Anterior cingulate cortex (tissue), 58 donors: Measurements from ENCODE around the gene SOS1.

Experiments
- DNase-seq, 58 donors: peaks; one replicate each; lab custom pipeline; 2025; lab: John Stamatoyannopoulos, UW

The SOS1 gene

DNA sequence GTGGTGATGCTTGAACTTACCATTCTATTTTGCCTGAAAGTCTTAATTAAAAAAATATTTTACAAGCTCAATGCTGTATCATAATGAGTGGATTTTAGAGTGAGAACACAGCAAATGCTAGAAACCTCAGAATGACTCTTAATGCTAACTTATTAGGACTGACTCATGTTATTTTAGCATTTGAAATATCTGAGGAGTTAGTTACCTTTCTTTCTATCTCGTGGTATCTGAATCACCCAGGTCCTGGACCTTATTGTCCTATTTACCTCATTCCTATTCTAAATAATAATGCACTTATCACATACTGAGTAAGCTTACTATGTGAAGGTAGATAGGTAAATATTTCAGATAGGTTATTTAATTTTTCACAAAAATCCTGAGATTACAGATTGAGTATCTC is 70.7 kb downstream of the SOS1 start:
- no peak for DNase-seq

DNA sequence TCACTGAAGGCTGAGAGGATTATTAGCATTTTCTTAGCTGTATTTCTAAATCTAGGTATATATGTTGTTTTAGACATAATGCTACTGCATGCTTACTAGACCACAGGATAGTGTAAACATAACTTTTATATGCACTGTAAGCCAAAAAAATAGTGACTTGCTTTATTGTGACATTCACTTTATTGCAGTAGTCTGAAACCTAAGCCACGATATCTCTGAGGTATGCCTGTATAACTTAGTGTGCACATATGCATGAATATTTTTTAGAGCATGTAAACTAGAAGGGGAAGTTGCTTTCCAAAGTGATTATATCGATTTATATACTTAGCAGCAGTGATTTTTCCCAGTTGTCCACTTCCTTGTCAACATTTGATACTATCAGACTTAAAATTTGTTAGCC is 81.8 kb downstream of the SOS1 start:
- DNase-seq, result no peak

DNA sequence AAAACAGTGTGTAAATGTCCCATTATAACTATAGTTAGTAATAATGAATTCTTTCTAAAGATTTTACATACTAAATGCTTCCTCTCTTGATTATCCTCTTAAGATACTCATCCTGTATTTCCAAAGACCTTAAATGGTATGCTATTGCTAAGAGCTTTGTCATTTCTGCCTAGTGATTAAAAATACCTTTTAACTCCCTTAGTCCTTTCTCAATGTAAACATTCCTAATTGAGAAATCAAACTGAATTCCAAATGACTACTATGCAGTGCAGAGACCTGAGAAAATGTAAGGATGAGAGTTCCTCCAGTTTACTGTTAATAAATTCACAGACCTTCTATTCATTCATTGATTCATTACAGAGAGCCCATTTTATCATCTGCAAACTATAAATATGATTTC is 86.9 kb downstream of the SOS1 start:
- DNase-seq, result no peak

DNA sequence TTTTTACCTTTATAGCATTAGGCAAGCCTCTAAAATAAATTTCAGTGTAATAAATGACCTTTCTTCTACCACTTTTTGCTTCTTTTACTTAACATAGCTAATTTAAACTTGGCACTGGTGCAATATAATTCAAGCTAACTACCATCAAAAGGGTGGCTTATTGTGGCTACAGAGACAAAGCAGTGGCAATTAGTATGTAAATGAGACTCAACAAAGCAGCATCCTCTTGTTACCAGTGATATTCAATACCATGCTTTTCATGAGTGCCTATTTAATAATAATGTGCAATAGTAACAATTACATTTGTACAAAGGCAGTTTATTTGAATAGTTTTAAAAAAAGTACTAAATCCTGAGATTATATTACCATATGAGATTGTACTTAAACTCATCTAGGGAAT is 93.4 kb downstream of the SOS1 start:
- no peak for DNase-seq

DNA sequence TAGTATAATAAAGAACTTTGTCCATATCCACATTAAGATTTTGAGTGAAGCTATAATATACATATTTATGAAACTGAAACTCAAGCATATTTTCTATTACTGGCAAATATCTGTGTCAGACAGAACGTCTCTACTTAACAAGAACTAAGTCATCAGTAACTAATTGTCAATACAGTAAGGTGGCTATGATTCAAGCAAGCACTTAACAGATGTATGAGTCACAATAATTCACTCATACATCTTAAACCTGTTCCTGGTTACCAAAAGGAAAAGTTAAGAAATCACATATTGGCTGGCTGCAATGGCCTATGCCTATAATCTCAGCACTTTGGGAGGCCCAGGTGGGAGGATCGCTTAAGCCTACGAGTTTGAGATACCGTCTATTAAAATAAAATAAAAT is 96.0 kb downstream of the SOS1 start:
- DNase-seq, result no peak

DNA sequence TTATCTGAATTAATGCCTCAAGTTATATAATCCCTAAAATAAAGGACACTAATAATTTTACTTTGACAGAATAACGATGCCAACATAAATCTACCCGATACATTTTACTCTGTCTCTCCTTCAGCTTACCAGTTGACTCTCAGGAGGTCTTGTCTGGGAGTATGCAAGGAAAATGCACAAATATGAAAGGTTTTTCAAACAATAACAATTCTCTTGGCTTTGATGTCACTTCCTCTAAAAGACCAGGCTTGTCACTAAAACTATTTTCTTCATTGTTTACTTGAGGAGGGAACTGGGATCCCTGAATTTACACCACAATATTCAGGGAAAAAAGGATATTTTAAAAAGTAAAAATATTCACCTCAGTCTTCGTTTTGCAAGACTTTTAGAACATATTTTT is 97.2 kb downstream of the SOS1 start:
- no peak for DNase-seq

DNA sequence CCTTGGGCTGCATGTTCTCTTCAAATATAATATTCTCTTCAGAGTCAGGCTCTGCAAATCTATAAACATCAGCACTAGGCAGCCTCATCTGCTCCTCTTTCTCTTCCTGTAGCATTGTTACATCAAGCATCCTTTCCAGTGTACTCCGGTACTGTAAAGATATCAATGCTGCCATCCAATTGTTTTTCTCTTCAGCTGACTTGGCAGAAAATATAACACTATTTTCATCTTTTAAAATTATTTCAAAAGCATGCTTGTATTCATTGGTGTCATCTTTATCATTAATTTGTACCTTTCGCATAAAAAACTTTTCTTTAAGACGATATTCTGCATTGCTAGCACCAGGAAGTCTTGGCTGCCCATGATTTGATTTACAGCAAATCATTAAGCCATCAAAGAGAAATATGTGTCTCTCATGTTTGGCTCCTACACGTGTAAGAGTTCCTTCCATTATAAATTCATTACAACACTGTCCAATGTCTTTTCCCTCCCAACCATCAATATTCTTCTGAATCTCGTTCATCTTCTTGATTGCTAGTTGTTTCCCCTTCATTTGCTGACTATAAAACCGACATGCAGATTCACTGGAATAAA is 98.1 kb downstream of the SOS1 start:
- DNase-seq, result no peak

DNA sequence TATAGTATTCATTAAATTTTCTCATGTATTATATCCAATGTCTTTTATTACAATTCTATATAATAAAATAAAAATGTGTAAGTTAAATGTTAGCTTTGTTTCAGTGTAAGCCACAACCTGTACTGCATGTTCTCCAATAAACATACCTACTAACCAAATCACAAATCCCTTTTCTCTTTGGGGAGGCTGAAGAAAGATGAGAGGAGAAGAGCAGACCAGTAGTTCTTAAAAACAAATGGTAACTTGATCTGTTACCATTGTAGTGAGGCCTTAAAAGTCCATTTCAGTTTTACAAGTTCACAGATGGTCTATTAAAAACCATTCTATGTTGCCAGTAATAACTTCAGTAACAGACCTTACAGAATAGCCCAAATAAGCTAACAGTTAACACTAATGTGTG is 100.5 kb downstream of the SOS1 start:
- DNase-seq, result no peak

DNA sequence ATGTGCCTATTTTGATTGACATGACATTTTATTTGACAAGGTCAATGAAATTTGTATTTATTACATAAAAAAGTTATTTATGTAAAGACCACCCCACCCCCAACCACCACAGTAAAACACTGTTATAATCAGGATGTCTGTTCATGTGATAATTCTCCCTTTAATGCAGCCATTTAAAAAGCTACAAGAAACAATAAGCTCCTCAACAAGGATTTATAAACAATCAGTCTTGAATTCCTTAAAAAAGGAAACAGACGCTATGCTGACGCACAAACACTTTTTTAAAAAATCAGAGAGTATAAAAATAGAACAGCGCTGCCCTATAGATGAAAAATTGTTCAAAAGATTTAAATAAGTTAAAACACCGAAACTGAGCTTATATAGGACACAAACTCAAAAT is 102.2 kb downstream of the SOS1 start:
- no peak for DNase-seq

DNA sequence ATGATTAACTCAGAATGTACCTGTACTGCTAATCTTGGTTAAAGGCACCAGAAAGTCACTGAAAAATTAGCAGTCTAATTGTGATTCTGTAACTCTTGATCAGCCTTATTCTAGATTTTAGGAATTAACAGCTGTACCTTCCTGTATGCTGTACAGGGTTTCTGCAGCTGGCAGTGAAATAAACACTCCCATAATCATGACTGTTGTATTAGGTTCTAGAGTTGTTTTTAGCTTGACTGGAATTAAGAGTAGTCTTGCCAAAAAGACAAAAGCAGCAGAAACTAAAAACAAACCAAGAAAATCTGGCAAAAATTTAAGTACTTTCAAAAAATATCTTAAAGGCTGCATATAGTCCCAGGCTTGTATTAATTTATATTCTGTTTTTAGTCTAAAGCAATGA is 103.5 kb downstream of the SOS1 start:
- DNase-seq, result no peak

DNA sequence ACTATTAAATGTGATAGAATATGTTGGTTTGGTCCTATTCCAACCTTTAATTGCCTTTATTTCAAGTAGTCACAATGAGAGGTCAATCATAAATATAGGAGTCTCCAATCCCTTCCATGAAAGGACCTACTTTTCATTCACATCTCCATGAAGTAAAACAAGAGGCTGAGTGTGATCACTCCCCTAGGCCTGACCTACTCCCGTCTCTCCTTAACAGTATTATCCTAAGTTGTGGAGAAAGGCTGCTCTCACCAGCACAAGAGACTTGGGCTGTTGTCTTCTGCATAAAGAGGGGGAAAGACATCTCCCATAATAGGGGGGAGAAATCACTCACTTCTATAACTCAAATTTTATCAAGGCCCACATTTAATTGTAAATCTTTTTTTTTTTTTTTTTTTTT is 105.4 kb downstream of the SOS1 start:
- no peak for DNase-seq

DNA sequence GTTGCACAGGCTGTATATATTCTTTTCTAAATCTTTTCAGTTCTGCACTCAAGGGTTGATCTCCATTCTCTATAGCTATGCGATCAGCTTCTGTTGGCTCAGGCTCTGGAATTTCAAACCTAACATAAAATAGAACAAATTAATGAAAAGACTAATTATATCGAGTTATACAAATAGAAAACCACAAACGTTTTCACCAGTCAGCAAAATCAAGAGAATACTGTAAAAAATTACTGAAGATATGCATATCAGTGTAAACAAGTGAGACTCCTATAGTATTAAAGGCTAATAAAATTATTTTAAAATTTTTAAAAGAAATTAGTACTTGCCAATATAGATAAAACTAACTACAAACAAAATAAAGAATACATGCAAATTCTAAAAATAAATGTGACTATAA is 107.0 kb downstream of the SOS1 start:
- no peak for DNase-seq

DNA sequence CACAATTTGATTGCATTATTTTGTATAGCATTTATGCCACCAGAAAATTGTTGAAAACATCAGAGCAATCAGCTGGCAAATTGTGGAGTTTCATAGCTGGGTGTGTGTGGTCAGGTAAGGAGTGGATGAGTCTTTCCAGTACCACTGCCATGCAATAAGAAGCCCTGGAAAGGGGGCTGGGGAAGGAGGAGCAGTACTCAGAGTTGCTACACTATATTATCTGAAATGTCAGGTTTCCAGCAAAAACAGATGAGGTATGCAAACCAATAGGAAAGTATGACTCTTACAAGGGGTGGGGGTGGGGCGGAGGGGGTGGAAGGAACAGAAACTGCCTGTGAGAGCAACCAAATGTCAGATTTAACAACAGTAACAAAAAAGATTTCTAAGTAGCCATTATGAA is 112.2 kb downstream of the SOS1 start:
- no peak for DNase-seq

DNA sequence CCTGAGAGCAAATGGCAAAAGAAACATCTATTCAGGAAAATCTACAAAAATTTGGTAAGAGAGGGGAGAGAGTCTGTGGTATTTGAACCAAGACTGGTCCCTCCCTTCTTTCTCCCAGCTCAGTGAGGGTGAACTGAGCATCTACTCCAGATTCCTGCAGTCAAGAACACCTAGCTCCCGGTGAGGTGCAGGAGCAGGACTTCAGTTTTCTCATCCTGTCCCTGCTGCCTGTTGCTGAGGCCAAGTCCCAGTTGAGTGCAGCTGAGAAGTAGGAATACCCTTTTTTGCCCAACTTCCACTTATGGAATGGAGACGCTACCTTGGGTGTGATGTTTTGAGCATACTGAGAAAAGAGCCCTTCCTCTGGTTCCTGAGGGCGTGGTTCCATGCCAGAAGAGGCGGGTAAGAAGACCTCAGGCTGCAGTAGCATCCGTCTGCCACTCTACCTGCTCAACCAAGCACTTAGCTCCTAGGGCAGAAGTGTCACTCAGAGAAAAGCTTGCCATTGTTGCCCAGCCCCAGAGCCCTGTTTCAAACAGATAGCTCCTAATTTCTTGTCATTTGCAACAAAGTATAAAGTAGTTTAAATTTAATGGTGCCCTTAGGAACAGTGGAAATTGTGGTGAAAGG is 112.9 kb downstream of the SOS1 start:
- DNase-seq, result no peak

DNA sequence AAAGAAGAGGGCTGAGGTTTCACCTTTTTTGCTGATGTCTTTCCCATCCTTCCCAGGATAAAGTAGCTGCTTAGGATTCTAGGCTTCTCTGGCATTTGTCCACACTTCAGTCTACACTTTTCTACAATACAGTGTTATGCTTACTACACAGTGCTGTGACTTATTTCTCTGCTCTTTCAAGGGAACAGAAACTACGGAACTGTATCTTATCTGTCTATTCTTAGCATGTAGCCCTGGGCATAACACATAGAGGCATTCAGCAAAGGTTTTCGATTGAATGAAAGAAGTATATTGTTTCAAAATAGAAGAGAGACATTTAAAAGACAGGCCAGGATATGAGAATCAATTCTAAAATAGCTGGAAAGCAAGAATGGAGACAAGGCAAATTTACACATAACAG is 120.3 kb downstream of the SOS1 start:
- no peak for DNase-seq

DNA sequence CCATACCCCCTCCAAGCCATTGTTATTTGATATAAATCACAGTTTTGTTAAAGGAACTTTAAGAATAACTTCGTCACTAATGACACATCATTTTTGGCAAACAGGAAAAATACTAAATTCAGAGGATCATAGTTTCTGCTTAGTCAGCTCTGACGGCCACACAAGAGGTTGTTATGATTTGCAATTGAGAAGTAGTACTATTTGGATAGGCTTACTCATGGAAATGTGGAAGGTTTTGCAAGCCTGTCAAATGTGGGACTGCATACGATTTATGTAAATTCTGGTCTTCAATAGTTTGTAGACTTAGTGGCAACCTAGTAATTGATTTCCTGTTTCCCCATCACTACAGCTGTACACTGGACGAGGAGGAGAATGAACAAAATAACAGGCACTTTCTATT is 123.1 kb downstream of the SOS1 start:
- no peak for DNase-seq

DNA sequence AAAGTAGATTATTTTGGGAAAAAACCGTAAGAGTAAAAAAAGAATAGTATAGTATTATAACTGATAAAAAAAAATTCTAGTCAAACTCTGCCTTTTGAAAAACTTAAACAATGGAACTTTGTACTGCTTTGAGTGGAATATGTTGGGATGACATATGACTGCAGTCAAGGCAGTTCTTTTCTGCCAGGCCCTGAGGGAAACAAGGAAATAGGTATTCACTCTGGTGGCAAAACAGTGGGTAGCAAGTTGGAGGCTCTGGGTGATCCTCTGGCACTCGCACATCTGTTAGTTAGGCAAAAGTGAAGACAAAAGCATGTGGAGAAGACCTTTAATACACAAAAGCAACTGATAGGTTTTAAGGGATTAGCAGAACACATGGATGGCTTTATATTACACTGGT is 129.0 kb downstream of the SOS1 start:
- DNase-seq, result no peak

DNA sequence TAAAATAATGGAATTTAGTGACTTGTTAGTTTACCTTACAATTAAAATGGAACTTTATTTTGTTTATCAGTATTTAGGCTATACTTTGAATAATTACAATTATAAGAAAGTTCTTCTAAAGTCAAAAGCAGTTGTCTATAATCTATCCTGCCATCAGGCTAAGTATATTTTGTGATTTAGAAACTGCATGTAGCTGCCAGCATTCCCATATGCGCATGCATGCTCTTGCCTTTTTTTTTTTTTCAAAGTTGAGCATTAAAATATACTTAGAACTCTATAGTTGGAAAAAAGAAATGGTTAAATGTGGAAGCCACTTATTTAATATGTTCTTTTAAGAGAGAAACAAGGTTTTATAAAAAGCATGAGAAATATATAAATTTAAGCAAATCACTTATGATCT is 132.1 kb downstream of the SOS1 start:
- DNase-seq, result no peak

DNA sequence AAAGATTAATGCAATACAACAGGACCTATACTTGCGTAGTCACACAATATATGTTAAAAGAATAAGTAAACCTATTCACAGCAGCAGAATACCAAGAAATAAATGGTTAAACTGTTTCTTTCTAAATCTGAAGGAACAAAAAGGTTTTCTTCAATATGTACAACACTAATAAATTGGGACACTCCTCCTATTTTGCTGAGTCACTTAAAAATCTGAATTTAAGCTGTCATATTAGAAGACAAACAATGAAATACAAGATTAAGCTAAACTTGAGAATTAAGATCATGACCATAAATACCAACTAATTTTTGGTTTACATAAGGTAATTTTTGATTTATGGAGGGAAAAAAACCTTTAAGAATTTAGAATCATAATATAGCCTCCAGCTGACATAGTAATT is 138.4 kb downstream of the SOS1 start:
- no peak for DNase-seq

DNA sequence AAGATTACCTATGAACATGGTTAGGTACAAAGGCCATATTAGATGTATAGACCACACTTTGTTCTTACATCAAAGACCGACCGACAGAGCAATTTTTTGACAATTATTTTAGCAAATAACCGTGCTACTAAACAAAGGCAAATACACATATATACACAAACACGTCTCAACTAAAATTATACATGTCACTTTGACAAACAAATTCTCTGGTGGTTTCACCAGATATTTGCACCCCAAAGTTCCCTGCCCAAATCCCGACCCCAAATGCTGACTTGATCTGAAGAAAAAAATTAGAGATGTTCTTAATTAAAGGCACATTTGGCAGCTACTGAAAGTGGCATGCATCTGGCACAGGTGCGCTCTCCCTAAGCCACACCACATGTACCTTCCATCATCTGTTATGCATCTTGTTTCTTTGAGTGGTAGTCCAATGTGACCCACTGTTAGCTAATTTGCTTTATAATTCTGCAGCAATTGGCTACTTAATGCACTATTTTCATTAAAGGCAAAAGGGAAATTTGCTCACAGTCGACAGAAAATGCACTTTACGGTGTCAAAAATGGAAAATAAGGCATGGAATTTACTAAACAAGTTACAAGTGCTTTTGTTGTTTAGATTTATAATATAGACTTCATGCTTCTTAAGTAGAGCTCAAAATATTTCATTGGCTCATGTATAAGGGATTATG is 139.0 kb downstream of the SOS1 start:
- no peak for DNase-seq

DNA sequence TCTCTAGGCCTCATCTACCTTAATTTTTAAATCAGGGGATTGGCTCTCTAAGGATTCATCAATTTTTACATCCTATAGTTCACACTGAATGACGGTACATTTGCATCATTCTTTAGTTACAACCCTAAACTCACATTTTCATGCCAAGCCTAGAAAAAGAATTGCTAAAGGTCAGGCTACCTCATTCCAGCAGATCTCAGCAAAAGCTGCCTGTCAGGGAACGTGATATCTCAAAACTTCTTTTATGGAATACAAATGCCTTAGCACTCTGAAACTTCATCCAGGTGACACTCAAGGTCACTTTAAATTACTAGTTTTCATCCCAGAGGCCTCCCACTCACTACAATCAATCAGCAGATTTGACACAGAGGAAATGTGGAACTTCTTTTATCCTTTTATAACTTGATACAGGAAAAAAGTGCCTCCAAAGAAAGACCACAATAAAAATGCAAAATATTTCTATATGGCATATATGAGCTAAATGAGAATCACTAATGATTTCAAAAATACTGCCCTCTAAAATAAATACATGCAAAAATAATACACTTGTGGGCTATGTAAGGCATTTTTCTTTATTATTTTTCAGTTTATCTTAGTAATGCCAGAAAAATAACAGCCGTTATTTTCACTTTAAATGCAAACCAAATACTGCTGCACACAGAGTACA is 139.7 kb downstream of the SOS1 start:
- DNase-seq, result no peak

DNA sequence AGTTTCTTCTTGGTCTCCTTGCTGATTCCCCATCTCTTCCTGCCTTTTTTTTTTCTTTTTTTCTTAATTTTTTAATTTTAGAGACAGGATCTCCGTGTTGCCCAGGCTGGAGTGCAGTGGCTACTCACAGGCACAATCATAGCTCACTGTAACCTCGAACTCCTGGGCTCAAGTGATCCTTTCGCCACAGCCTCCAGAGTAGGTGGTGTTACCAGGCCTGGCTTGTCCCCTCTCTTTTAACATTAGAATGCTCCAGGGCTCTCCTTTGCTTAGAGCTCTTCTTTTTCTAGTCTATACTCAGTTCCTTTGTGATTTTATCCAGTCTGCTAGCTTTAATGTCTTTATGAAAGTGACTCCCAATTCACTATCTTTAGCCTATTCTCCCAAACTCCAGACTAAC is 141.9 kb downstream of the SOS1 start:
- no peak for DNase-seq
